NCI-H748 (cell line): ENCODE data around the gene IST1.
A peak's percentile ranks its signal among the peaks of the same experiment; 100 is the strongest.
"Not testable (repeated sequence)": the region's sequence is repeated elsewhere in the genome, so short reads cannot be mapped to it uniquely, and the experiment has no call there.

Experiments
- DNase-seq: peaks from one replicate; lab custom pipeline; 2025; ENCODE audit not compliant: unreplicated experiment; lab: John Stamatoyannopoulos, UW

The IST1 gene

DNA sequence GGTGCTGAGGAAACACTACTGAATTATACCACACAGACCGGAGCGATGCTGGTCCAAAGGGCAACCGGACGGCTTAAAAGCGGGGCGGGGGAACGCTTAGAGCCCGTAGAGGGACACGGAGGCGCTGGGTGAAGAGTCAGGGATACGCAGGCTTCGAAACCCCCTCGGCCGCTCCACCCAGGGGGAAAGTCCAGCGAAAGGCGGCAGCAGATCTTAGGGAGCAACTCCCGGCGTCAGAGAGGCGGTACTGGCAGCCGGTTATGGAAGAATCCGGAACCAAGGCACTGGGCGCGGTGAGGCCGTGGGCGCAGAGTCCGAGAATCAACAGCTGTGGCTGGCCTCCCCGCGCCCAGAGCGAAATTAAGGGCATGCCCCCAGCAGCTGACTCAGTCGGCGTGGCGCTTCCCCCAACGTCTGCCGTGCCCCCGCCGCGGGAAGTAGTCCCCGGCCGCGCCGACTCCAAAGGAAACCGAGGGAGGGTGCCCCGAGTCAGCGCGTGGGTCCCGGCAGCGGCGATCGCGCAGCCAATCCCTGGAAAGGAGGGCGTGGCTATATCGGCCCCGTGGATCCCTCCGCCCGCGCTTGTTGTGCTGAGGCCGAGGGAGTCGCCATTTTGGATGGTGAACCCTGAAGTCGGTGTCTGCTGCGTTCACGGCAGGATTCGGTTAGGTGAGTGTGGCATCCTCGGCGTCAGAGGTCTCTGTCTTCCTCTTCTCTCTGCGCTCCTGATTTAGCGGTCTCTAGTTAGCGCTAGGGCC lies at the start of gene IST1:
IST1 (plus strand) TSS at position 611 of the 758 bp plus-strand sequence. CDS start 20,110 bp downstream, outside the sequence.
- DNase-seq: peak; percentile 97

DNA sequence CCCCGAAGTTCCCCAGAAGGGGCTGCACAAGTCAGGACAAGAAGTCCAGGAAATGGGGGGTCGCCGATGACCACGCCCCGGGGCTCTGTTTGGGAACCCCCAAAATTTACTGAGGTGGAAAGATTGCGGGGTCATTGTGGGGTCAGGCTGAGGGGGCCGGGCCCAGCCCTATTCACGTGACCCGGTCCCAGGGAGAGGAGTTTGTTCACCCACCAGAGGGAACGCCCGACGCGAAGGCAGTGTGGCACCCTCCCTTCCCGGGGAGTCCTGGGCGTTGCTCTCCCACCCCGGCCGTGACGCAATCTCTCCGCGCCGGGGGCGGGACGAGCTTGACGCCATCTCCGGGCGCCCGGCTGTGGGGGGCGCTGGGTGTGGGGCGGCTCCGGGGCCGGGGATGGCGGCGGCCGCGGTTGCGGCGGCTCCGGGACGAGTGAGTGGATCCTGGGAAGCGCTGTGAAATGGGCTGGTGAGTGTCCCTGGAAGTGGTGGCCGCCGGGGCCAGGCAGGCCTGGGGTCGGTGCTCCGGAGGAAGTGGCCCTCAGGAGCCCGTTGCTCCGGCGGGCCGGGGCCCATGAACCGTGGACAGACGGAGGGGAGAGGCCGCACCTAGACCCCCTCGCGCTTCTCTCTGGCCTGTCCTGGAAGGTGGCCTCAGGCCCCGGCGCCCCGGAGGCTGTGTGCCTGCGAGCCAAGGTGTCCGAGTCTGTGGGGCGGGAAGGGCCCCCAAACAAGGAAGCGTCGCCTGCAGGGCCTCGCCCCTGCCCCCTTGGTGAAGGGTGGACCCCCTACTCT lies 49.5 kb upstream of the IST1 start, which contains the start of gene ATXN1L:
ATXN1L (plus strand) TSS at position 338 of the 792 bp plus-strand sequence. CDS start 3,765 bp downstream, outside the sequence.
- peak; percentile 83 for DNase-seq

DNA sequence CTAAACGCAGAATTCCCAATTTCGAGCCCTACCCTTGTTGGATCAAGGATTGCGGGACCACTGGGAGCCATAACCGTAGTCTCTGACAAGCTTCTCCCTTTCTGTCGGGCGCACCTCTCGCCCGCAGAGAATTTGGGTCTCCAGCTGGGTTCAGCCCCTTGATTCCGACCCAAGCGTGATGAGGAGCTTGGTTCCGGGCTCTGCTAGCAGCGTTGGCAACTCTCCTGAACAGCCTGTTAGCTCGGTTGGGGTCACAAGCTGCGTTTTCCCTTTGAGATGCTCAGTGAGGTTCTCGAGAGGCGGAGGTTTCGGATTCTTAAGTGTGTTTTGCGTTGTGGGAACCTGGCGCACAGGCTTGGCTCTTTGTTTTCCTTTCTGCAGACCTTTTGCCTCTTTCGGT lies 48.9 kb upstream of the IST1 start:
- DNase-seq: no peak

DNA sequence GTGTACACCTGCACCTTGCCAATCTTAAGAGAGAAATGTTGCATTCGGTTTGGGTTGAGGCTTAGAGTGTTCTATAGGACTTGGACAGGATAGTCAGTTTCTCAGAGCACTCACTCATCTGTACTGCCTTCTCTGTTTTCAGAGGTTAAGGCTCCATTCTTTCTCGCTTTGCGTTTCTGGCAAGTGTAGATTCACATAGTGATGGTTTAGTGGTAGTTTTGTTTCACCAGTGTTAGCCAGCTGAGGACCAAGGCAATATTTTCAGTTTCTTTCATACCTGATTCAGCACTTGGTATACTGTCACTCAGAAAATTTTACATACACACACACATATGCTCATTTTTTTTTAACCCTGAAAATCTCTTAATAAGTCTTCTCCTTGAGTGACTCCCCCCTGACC lies 48.2 kb upstream of the IST1 start:
- DNase-seq: no peak

DNA sequence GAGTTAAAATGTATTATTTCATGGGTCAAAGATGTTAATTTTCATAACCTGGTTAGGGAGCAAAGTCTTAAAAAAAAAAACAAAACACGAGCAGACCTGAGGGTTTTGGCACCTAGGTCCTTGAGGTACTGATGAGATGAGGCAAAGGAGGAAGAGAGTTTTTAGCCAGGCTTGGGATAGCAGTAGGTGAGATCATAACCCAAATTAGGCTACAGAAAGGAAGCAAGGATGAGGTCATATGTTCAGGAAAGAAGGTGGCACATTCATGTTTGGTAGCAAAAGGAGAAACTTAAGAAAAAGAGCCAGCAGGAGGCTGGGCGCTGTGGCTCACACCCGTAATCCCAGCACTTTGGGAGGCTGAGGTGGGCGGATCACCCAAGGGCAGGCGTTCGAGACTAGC lies 46.7 kb upstream of the IST1 start:
- no peak for DNase-seq

DNA sequence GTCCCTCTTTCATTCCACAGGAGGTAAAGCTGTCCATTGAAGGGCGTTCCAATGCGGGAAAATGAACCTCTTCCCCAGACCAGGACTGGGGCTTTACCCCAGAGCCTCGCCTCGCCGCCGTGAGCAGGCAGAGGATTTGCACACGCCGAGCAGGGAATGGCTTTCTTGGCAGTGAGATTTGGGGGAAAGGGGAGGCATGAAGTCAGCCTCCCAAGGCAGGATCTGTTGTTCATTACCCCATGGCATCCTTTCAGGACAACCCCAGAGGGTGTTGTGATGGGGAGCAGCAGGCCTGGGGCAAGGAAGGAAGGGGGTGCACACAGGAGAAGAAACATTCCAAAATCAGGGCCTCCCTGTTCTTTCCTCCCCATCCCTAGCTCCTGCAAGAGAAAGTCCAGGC lies 43.6 kb upstream of the IST1 start:
- DNase-seq: no peak

DNA sequence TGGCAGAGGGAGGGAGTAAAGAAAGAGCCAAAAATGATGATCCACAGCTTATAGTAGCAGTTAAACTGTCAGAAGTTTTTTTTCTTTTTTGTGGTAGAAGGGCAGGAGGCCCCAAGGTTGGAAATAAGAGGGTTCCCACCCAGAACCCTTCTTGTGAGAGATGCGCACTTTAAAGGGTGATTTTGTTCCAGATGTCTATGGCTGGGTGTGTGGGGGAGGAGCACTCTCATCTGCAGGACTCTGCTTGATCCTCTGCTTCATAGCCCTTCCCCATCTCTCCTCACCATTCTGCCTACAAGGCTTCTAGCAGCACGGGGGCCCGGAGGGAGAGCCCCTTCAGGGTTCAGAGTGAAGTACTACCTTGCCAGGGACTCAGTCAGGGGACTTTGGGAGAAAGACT lies 43.2 kb upstream of the IST1 start:
- no peak for DNase-seq

DNA sequence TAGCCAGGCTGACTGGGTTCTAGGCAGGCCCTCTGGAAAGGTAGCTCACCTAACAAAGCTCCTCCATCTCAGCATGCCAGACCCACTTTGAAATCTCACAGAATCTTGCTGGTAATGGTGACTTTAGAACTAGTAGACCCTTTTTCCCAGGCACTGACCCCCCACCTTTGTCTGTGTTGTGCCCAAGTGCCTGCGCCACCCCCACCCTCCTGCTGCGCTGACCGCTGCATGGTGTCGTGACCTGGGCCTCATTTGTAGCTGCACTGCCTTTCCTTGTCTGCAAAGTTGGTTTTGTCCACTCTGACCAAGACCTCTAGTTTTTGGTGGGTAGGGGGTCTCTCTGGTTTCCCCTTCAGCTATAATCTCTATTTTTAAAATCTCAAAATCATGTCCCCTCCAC lies 42.8 kb upstream of the IST1 start:
- DNase-seq: no peak

DNA sequence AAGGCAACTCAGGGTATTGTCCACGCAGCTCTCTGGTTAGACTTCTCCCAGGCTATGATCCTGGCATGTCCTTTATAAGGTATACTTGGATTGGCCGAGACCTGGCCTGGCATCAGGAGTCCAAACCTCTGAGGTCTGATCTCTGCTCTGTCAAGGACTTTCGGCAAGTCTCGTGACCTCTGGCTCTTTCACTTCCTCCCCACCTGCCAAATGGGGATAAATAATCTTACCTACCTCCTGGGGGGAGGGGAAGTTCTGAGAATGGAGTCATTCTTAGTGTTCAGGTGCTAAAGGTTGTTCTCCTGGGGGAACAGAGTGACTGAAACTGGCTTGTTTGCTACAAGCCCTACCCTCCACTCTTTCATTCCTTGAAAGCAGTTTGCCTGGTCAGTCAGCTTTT lies 41.9 kb upstream of the IST1 start:
- no peak for DNase-seq

DNA sequence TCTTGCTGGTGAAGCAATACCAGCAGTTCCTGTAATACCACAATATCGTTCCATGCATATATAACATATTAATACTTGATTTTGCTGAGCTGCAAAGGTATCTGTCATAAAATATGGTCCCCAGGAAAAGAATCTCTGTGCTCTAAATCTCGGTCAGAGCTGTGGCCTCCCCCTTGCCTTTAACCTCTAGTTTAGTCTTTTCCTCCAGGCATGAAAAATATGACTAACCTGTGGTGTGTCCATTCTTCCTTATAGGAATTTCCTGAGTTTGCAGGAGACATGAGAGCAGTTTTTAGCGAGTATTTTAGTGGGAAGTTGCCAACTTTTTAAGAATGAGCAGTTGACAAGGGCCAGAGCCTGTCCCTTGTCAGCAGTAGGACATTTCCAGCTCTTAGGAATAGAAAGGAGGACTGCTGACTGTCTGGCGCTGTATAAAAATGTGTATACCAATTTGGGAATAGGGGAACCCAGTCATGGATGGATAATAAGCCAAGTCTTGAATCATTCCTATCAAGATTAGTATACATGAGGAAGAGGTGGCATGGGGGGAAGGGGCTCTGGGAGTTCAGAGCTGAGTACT lies 40.9 kb upstream of the IST1 start:
- DNase-seq: no peak

DNA sequence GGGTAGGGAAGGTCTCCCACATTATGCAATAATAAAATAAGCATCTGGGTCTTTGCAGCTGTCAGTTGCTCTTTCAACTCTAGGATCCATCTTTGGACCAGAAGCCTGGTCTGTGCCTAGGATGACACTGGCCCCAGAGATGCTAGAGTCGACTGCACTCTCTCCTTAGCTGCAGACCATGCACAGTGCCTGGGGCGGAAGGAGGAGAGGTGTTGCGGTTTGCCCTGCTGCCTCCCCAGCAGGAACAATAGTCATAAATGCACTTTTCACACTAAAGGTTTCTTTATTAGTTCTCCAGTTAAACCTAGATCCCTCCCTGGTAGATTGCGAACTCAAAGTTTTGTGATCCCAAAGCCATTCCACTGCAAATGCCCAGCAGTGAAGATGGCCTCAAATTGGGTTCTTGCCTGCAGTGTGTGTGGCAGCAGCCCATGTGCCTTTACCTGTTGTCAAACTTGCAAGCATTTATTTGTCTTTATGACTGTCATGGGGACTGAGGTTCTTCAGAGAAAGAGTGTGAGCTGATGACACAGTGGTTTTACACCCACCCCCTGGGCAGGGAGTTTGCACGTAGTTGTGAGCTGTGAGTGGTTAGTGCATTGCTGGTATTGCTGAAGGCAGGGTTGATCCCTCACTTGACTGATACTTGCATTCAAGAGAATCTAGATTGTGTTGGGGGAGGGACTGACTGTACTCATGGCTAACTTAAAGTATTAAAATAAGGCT lies 39.2 kb upstream of the IST1 start:
- DNase-seq: no peak

DNA sequence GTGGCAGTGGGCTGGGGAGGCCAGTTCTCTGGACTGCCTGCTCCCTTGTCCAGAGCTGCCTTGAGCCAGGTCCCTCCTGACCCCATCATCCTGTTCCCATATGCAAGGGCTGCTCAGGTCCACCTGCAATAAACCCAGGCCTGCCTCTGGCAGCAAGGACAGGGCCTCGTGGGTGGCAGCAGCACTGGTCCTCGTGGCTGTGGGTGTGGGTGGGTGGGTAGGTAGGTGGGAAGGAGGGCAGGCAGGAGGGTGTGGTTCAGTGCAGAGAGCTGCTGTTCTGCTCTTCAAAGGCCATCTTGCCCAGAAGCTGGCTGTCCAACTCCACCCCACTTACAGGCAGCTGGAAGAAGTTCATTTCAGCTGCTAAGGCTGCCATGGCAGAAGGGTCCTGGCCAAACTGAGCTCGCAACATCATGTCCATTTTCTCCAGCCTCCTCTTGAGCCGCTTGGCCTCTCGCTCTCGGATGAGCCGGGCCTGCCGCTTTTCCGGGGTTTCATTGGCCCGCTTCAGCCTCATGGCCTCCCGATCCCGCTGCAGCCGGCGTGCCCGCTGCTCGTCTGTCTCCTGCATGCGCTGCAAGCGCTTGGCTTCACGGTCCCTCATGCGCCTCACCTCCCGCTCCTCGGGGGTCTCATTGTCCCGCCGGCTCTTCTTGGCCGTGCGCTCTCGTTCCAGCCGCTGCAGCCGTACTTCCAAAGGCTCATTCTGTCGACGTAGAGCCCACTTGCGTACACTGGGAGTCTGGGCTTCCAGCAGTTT lies 35.4 kb upstream of the IST1 start:
- DNase-seq: no peak

DNA sequence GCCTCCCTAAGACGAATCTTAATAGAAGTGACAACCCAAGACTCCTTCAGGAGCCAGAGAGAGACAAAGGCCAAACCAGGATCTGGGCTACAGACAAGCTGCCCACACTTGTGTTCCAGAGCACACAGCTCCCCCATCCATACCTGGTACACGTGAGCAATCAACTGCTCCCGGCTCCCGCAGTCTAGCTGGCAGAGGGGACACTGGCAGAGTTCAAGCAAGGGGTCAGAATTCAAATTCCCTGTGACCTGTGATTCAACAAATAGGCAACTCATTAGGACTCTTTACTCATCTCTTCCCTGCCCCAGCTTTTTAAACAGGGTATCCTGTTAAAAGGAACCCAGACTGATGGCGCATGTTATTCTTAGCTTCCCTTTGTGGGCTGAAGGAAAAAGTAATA lies 31.3 kb upstream of the IST1 start:
- no peak for DNase-seq

DNA sequence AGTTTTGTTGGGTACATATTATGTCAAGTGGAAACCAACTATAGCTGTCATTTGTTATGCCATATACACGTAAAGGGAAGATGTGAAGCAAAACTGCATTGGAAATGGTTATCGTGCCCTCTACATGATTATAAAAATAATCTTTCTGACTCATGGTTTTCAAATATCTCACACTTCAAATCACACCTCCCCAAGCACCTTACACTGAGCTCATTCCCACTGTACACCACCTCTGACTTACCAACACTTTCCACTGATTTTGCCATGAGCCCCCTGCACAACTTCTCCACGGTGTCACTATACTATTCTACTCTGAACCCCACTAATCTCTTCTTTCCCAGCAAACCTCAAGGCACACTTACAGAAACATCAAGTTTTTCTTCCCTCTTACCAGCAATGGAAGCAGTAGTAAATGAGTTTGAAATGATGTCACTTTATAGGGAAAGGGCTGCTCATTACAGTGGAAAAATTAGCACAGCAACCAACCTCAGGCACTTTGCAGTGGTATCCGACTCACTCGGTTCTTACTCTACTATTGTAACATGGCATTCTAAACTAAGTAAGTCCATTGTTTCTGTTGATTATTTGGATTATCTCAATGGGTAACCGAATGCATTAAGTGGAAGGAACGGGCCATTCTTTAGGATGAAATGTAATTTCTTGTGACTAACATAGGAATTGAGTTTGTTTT lies 30.0 kb upstream of the IST1 start:
- no peak for DNase-seq

DNA sequence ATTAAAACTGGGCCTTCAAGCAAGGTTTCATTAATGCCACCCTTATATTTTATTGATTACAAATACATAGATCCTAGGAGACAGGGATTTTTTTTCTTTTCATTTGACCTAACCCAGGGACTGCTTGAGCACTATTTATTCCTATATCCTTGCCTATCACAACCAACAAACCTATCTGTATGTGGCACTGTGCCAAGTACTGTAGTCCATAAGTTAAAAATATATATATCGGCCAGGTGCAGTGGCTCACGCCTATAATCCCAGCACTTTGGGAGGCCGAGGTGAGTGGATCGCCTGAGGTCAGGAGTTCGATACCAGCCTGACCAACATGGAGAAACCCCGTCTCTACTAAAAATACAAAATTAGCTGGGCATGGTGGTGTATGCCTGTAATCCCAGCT lies 28.2 kb upstream of the IST1 start:
- DNase-seq: not testable (repeated sequence)

DNA sequence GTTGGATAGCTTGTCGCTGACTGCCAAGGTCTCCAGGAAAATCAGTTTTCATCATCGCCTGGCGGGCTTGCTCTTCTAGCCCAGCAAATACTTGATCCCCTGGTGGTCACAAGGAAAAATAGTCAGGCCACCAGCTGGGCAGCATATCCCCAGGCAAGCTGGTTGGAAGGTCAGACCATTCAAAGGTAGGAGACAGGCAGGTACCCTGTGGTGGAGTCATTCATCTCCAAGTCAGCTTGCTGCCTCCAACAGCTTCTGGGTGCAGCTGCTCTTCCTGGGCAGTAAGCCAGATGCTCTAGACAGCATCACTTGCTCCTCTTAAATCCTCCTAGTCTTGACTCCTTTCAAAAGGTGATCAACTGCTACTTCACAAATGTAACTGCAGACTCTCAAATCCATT lies 27.4 kb upstream of the IST1 start:
- DNase-seq: no peak

DNA sequence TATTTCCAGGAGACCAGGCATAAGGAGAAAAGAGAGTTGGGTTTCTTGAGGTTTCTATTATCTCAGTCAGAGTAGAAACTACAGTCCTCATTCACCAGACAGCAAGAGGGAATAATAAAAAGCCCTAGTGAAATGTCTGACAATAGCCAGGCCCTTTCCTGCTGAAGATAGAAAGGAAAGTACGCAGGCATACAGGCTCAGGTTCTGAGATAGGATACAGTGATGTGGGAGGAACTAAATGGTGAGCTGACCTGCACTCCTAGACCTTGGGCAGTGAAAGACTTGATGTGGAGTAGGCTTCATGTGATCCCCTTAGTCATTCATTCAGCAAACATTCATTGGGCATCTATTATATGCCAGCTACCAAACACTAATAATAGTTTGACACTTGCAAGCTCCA lies 26.2 kb upstream of the IST1 start:
- no peak for DNase-seq

DNA sequence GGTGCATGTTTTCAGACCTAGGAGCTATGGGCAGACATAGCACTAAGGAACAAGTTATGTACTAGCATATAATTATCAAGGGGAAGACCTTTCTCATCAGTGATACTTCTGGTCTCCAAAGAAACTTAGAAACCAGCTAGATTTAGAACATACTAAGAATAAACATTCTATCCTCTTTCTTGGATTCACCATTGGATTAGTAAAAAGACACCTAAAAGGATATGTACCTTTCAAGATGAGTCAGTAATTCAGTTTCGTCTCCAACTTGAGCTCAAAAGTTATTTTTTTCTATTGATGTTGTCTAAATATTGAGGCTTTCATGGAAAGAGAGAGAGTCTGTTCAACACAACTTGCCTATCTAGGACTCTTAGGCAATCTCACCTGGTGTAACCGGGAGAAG lies 24.5 kb upstream of the IST1 start:
- no peak for DNase-seq

DNA sequence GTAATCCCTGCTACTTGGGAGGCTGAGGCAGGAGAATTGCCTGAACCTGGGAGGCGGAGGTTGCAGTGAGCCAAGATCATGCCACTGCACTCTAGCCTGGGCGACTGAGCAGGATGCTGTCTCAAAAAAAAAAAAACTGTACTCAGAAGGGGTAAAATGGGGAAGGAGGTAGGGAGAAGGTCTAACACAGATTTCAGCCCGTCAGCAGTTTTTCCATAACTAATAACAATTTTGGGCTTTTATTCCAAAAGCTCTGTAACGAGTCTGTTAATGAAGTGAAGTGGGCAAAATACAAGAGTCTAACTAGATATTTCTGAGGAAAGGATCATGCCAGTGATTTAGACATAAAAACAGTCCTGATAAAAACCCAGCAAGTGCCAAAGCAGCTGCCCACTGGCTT lies 22.1 kb upstream of the IST1 start:
- DNase-seq: no peak

DNA sequence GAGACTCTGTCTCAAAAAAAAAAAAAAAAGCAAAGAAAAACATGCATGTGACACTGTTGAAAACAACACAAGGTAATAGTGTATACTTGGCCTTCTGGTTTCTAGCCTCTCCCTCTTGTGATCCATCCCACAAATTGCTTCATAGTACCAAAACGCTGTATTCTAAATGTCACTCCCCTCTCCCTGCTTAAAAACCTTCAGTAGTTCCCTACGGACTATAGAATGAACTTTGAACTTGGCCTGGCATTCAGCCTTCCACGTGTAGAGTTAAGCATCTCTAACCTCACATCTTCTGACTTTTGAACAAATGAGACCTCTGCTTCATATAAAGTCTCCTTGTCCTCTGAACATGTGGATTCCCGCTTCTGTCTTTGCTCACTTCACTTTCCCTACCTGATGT lies 16.4 kb upstream of the IST1 start:
- DNase-seq: no peak
